Esophagus muscularis mucosa (tissue), 4 donors: ENCODE data around the gene FAAP100. TPM values are rescaled to one million over a fixed set of nuclear protein-coding genes. Genes with fewer than 3 reads are reported as not detected.

ENCODE experiments used
- DNase-seq: peaks from one replicate; pipeline ENCODE4 v3.0.0-alpha.2; 2017; ENCODE audit errors: extremely low spot score
- H3K27ac ChIP-seq, 4 donors: fragments of 200-600 bp; sonication (generic); replicated peaks in 1 of 4; 1 replicate in 3 of 4; 2 replicates in 1 of 4; pipeline ENCODE4 v1.5.1; 2016 to 2019; ENCODE audit warnings: mild to moderate bottlenecking in 1 of 4
- H3K27me3 ChIP-seq, 4 donors: fragments of 200-600 bp; sonication (generic); one replicate each; pipeline versions ENCODE4 v1.5.1 to v1.6.0; 2016 to 2019
- H3K36me3 ChIP-seq, 4 donors: fragments of 200-600 bp; sonication (generic); one replicate each; pipeline ENCODE4 v1.5.1; 2016 to 2019
- H3K4me1 ChIP-seq, 4 donors: fragments of 200-600 bp; sonication (generic); one replicate each; pipeline ENCODE4 v1.5.1; 2016 to 2019
- H3K4me3 ChIP-seq, 4 donors: fragments of 200-600 bp; sonication (generic); 1 replicate in 2 of 4; 2 replicates in 2 of 4; pipeline ENCODE4 v1.5.1; 2016 to 2019; ENCODE audit warnings: mild to moderate bottlenecking in 4 of 4, moderate library complexity in 1 of 4
- H3K9me3 ChIP-seq, 4 donors: fragments of 200-600 bp; sonication (generic); 1 replicate in 3 of 4; 2 replicates in 1 of 4; pipeline ENCODE4 v1.5.1; 2016 to 2019
- EP300 ChIP-seq: sonication (generic); formaldehyde crosslinking; IDR thresholded peaks from one replicate; pipeline ENCODE4 v1.6.1; 2017; ENCODE audit warnings: antibody characterized with exemption
- POLR2A ChIP-seq: fragments of 450-650 bp; IDR thresholded peaks from one replicate; pipeline ENCODE4 v1.6.1; 2017; ENCODE audit warnings: antibody characterized with exemption, moderate library complexity, mild to moderate bottlenecking, low read depth
- POLR2AphosphoS5 ChIP-seq, 2 donors: sonication (generic); formaldehyde crosslinking; IDR thresholded peaks; one replicate each; pipeline ENCODE4 v1.6.1; 2017; ENCODE audit warnings: antibody characterized with exemption in 2 of 2
- WGBS: methylation state at CpG from one replicate; pipeline ENCODE4 v1.1.5; 2018; 5-methylcytosine and 5-hydroxymethylcytosine counted together
- intact Hi-C: fragments of 100-400 bp; cut with DNase I; formaldehyde crosslinking; loops from one replicate; pipeline ENCODE4 v1.15.1; 2023
- total RNA-seq, 4 donors: library from RNA; depleted of rRNA; stranded (reverse); fragments of >200 nt; gene quantifications; one replicate each; pipeline versions ENCODE4 v1.1.0 to v1.2.1, GENCODE V29; 2016
- TF ChIP-seq, protein P1 (sequence below), 3 experiments: fragments of 200-600 bp in 2 of 3; fragments of 450-650 bp in 1 of 3; sonication (generic) in 2 of 3; IDR thresholded peaks; one replicate each; pipeline ENCODE4 v1.5.1; 2017 to 2019; ENCODE audit warnings: antibody characterized with exemption in 3 of 3, mild to moderate bottlenecking in 2 of 3, moderate library complexity in 1 of 3

FAAP100 gene
- total RNA-seq, 4 donors from 2014 or later, result 13.7 to 33.3 (median 18.6) TPM

GRCh38 chr17:81568416-81568815, 16.3 kb upstream of the FAAP100 start:
- no peak for DNase-seq
- Histone ChIP-seq H3K4me1 (peaks cover 22 to 37% (median 34%) of the 10 kb centered on the region in 4 donors), H3K4me3 (no peak overlapping the region), H3K27me3 (no peaks in the 10 kb centered on the region), H3K27ac (peak overlapping the region in 3 of 4 donors; percentile 37 to 86 (median 82)), H3K36me3 (peaks cover 56 to 95% (median 81%) of the 10 kb centered on the region in 4 donors), H3K9me3 (no peaks in the 10 kb centered on the region)
- WGBS, result 82% methylated on average over 8 of the region's 10 CpGs
- intact Hi-C loops, result no loop called here
- TF ChIP-seq, protein P1, sequence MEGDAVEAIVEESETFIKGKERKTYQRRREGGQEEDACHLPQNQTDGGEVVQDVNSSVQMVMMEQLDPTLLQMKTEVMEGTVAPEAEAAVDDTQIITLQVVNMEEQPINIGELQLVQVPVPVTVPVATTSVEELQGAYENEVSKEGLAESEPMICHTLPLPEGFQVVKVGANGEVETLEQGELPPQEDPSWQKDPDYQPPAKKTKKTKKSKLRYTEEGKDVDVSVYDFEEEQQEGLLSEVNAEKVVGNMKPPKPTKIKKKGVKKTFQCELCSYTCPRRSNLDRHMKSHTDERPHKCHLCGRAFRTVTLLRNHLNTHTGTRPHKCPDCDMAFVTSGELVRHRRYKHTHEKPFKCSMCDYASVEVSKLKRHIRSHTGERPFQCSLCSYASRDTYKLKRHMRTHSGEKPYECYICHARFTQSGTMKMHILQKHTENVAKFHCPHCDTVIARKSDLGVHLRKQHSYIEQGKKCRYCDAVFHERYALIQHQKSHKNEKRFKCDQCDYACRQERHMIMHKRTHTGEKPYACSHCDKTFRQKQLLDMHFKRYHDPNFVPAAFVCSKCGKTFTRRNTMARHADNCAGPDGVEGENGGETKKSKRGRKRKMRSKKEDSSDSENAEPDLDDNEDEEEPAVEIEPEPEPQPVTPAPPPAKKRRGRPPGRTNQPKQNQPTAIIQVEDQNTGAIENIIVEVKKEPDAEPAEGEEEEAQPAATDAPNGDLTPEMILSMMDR (IDR thresholded peaks at IDR 0.05), result no peak
- TF ChIP-seq EP300 (no peak), POLR2AphosphoS5 (IDR thresholded peaks at IDR 0.05) (no peak), POLR2A (no peak)

DNA sequence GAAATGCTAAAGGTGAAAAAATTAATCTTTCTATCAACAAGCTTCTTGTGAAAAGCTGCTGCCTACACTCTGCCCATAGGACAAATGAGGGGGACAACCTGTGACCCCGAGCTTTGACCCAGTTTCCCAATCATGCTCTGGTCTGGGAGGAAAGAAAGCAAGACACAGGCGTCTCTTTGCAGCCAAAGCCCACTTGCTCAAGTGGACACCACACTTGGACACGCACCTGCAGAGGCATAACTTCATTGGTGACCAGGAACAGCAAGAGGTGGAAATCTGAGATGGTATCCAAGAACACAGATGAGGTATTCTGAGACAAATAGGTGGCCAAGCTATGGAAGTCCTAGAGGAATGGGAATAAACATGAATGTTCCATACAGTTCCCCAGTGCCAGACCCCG, 15.0 kb upstream of the FAAP100 start:
- TF ChIP-seq POLR2AphosphoS5 (IDR thresholded peaks at IDR 0.05), result no peak
- TF ChIP-seq EP300, result no peak
- TF ChIP-seq POLR2A, result no peak
- TF ChIP-seq, protein P1 (IDR thresholded peaks at IDR 0.05), result no peak
- H3K4me3 ChIP-seq, result peak overlapping the region in 2 of 4 donors; percentile 1 to 43
- H3K27me3 ChIP-seq, result no peaks in the 10 kb centered on the region
- intact Hi-C loops, result no loop called here
- peaks cover 22 to 37% (median 34%) of the 10 kb centered on the region in 4 donors for H3K4me1 ChIP-seq
- no peaks in the 10 kb centered on the region for H3K9me3 ChIP-seq
- 53% methylated on average over 4 of the region's 4 CpGs for WGBS
- DNase-seq, result no peak
- H3K36me3 ChIP-seq, result peaks cover 66 to 97% (median 86%) of the 10 kb centered on the region in 4 donors
- H3K27ac ChIP-seq, result peak overlapping the region; percentile 66 to 86 (median 74)

DNA sequence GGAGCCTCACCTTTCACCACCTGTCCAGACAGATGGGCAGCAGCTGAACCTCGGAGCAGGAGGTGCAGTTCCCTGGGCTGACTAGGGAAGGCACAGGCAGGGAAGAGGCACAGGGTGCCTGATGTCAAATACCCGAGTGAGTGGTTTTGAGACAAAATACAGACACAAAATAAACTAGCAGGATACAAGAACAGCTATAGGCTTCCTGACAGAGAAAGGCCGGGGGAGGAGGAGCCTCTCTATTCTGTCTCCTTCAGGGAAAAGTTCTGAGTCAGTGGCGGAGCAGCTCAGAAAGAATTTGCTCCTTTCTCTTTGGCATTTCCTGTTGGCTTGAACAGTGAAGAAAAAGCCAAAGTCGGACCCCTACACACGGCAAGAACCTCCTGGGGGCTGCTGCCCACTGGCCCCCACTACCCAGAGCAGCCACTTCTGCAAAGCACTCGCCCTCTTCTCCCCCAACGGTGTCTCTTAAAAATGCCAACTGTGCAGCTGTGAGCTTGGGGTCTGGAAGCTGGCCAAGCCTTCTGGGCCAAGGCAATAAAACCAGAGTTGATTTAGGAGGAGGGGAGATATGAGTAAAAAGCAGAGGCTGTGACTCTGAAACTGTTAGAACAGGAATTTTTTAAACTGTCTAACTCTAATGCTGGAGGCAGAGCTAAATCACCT, 14.4 kb upstream of the FAAP100 start:
- H3K27ac ChIP-seq, result peak overlapping the region; percentile 66 to 86 (median 74)
- no peaks in the 10 kb centered on the region for H3K9me3 ChIP-seq
- TF ChIP-seq POLR2A, result no peak
- TF ChIP-seq POLR2AphosphoS5 (IDR thresholded peaks at IDR 0.05), result peak; percentile 38 to 59
- TF ChIP-seq EP300, result no peak
- TF ChIP-seq, protein P1 (IDR thresholded peaks at IDR 0.05), result no peak
- intact Hi-C loops, result no loop called here
- WGBS, result 0% methylated on average over 8 of the region's 8 CpGs
- H3K4me1 ChIP-seq, result peaks cover 22 to 37% (median 34%) of the 10 kb centered on the region in 4 donors
- no peak for DNase-seq
- H3K4me3 ChIP-seq, result peak overlapping the region; percentile 1 to 43 (median 26)
- no peaks in the 10 kb centered on the region for H3K27me3 ChIP-seq
- H3K36me3 ChIP-seq, result peaks cover 62 to 97% (median 87%) of the 10 kb centered on the region in 4 donors

GRCh38 chr17:81565231-81565630, 13.1 kb upstream of the FAAP100 start:
- intact Hi-C loops, result no loop called here
- H3K4me3 ChIP-seq, result no peak overlapping the region
- no peaks in the 10 kb centered on the region for H3K27me3 ChIP-seq
- peaks cover 58 to 97% (median 87%) of the 10 kb centered on the region in 4 donors for H3K36me3 ChIP-seq
- peak overlapping the region; percentile 66 to 86 (median 74) for H3K27ac ChIP-seq
- H3K9me3 ChIP-seq, result no peaks in the 10 kb centered on the region
- H3K4me1 ChIP-seq, result peaks cover 22 to 37% (median 34%) of the 10 kb centered on the region in 4 donors
- WGBS, result 93% methylated on average over 16 of the region's 16 CpGs
- TF ChIP-seq POLR2A, result no peak
- TF ChIP-seq, protein P1 (IDR thresholded peaks at IDR 0.05), result no peak
- no peak for TF ChIP-seq POLR2AphosphoS5 (IDR thresholded peaks at IDR 0.05)
- no peak for TF ChIP-seq EP300
- DNase-seq, result no peak
